Ovary (tissue), 9 donors: ENCODE data around the gene KCNAB1. TPM values are rescaled to one million over a fixed set of nuclear protein-coding genes. Genes with fewer than 3 reads are reported as not detected.

ENCODE experiments used
- DNase-seq, 5 donors: peaks; one replicate each; pipeline ENCODE4 v3.0.0-alpha.2; 2019 to 2020
- H3K27ac ChIP-seq, 2 donors: fragments of 200-600 bp; one replicate each; pipeline versions ENCODE4 v1.5.1 to v1.8.0; 2019 to 2022
- H3K27me3 ChIP-seq: fragments of 200-600 bp; one replicate; pipeline ENCODE4 v1.8.0; 2022
- H3K36me3 ChIP-seq: fragments of 200-600 bp; sonication (generic); one replicate; pipeline ENCODE4 v1.5.1; 2019
- H3K4me1 ChIP-seq: one replicate; pipeline ENCODE4 v1.8.1; 2013; ENCODE audit warnings: mild to moderate bottlenecking, moderate library complexity; ENCODE audit not compliant: insufficient read depth
- H3K4me3 ChIP-seq: fragments of 200-600 bp; sonication (generic); one replicate; pipeline ENCODE4 v1.5.1; 2017
- H3K9me3 ChIP-seq, 2 donors: fragments of 200-600 bp in 1 of 2; sonication (generic) in 1 of 2; one replicate each; pipeline versions ENCODE4 v1.5.1 to v1.8.1; 2013 to 2019; ENCODE audit warnings: mild to moderate bottlenecking in 1 of 2, moderate library complexity in 1 of 2
- CTCF ChIP-seq, 3 donors: fragments of 450-650 bp in 2 of 3; fragments of 200-600 bp in 1 of 3; IDR thresholded peaks; one replicate each; pipeline versions ENCODE4 v1.5.1 to v1.8.0; 2016 to 2022; ENCODE audit warnings: antibody characterized with exemption in 3 of 3, mild to moderate bottlenecking in 1 of 3
- EP300 ChIP-seq: sonication (generic); formaldehyde crosslinking; IDR thresholded peaks from one replicate; pipeline ENCODE4 v1.6.1; 2017; ENCODE audit warnings: antibody characterized with exemption
- POLR2A ChIP-seq: fragments of 450-650 bp; IDR thresholded peaks from one replicate; pipeline ENCODE4 v1.6.1; 2017; ENCODE audit warnings: antibody characterized with exemption, mild to moderate bottlenecking, moderate library complexity
- WGBS, 3 donors: extraction: QIAGEN DNeasy Blood & Tissue Kit in 1 of 3; methylation state at CpG; one replicate each; pipeline versions ENCODE4 v1.1.5 to v1.1.7; 2013 to 2017; 5-methylcytosine and 5-hydroxymethylcytosine counted together
- intact Hi-C, 4 donors: fragments of 100-400 bp; cut with DNase I; formaldehyde crosslinking; loops; one replicate each; pipeline versions ENCODE4 v1.11.0 to v1.15.1; 2022 to 2023
- polyA plus RNA-seq, 2 donors: library from polyadenylated mRNA; stranded (reverse); fragments of 200-250 nt in 1 of 2; fragments of 350-450 nt in 1 of 2; fragmentation: Illumina TruSeq in 1 of 2; extraction: RNeasy Lipid Tissue Mini Kit (QIAGEN cat#74804) in 1 of 2; gene quantifications; one replicate each; pipeline ENCODE4 v1.2.3, GENCODE V29; 2013 to 2014
- total RNA-seq, 7 donors: library from RNA; depleted of rRNA in 2 of 7; stranded (reverse); fragments of >200 nt in 2 of 7; fragmentation: NEBNext Ultra II Directional in 3 of 7; extraction: Animal tissue kit (Norgen Biotek cat#: 25700) in 3 of 7; gene quantifications; one replicate each; pipeline versions ENCODE4 v1.1.0 to v1.2.4, GENCODE V29; 2016 to 2023
- donor health status: DM: no; HTN: no; CAD: no; lungs with moderate emphysema.
- donor health status: DM: no; HTN: no; CAD: no.
- donor health status: Bipolar disorder and iron deficiency.
- donor health status: DM: yes; HTN: yes; CAD: no.
- donor health status: DM: no; HTN: no; CAD: no.
- donor health status: DM: yes; HTN: yes; CAD: no.

The KCNAB1 gene
- total and polyA plus RNA-seq, 9 donors: 0.60 to 8.0 (median 2.4) TPM

DNA sequence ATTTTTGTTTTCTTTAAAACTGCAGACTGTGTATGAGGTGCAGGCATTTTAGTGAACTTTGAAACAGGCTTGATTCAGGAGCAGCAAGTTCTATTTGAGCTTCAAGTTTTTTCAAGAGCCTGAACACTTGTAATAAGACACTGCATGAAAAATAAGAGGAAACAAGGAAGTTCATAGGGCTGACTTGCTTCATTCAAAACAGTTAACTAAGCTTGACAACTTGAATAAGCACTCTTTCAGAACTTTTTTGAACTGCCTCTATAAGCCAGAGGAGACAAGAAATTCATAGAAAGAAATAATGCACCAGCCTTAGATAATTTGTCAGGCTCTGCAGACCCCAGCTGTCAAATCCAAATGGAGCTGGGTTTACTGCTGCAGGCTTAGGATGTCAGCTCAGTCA lies 304.4 kb downstream of the KCNAB1 start:
- TF ChIP-seq CTCF (IDR thresholded peaks at IDR 0.05) (no peak), POLR2A (no peak), EP300 (no peak)
- DNase-seq: no peak
- no peaks in the 10 kb centered on the region for H3K27me3 ChIP-seq
- intact Hi-C loops: no loop called here
- no peaks in the 10 kb centered on the region for H3K4me1 ChIP-seq
- no peak overlapping the region for H3K4me3 ChIP-seq
- no peaks in the 10 kb centered on the region for H3K9me3 ChIP-seq
- no peaks in the 10 kb centered on the region for H3K36me3 ChIP-seq
- H3K27ac ChIP-seq: no peak overlapping the region

DNA sequence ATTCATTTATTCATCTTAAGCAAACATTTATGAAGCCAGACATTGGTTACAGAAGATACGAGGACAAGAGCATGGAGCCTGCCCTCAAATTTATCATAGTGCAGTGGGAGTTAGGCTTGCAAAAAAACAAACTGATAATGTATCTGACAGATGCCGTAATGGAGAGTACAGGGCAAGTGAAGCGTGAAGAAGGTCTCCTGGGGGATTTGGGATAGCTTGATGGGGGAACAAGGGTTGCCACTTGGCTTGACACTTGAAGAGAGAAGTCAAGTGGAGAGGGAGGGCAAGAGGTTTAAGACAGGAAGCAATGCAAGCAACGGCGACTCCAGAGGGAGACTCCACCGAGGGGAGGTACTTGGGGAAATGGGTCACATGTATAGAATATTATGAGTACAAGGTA lies 305.3 kb downstream of the KCNAB1 start:
- TF ChIP-seq POLR2A (no peak), CTCF (IDR thresholded peaks at IDR 0.05) (no peak), EP300 (no peak)
- Histone ChIP-seq H3K4me1 (no peaks in the 10 kb centered on the region), H3K4me3 (no peak overlapping the region), H3K9me3 (no peaks in the 10 kb centered on the region), H3K27ac (no peak overlapping the region), H3K27me3 (no peaks in the 10 kb centered on the region), H3K36me3 (no peaks in the 10 kb centered on the region)
- intact Hi-C loops: no loop called here
- WGBS, 3 donors: 71 to 76% (median 74%) methylated on average over 6 of the region's 6 CpGs
- no peak for DNase-seq

- DNase-seq: no peak
- Histone ChIP-seq H3K27me3 (no peaks in the 10 kb centered on the region), H3K4me1 (no peaks in the 10 kb centered on the region), H3K36me3 (no peaks in the 10 kb centered on the region), H3K9me3 (no peaks in the 10 kb centered on the region), H3K27ac (no peak overlapping the region), H3K4me3 (no peak overlapping the region)
- TF ChIP-seq CTCF (IDR thresholded peaks at IDR 0.05) (no peak), EP300 (no peak), POLR2A (no peak)
- WGBS, 3 donors: 83 to 89% (median 87%) methylated on average over 4 of the region's 4 CpGs
- intact Hi-C loops: no loop called here
These were observed 308.7 kb downstream of the KCNAB1 start for GRCh38 chr3:156429125-156429524.

- H3K4me3 ChIP-seq: no peak overlapping the region
- H3K9me3 ChIP-seq: no peaks in the 10 kb centered on the region
- DNase-seq: no peak
- no peaks in the 10 kb centered on the region for H3K27me3 ChIP-seq
- intact Hi-C loops: no loop called here
- H3K36me3 ChIP-seq: no peaks in the 10 kb centered on the region
- no peak for TF ChIP-seq POLR2A
- no peak for TF ChIP-seq EP300
- TF ChIP-seq CTCF (IDR thresholded peaks at IDR 0.05): no peak
- no peaks in the 10 kb centered on the region for H3K4me1 ChIP-seq
- WGBS, 3 donors: 85 to 91% (median 90%) methylated on average over 4 of the region's 4 CpGs
- H3K27ac ChIP-seq: no peak overlapping the region
These were observed 311.2 kb downstream of the KCNAB1 start for GRCh38 chr3:156431334-156432124.
